ENCODE measurements around the gene DDN. TPM values are rescaled to one million over a fixed set of nuclear protein-coding genes. Genes with fewer than 3 reads are reported as not detected.
A peak's percentile ranks its signal among the peaks of the same experiment; 100 is the strongest.

DDN gene
- total RNA-seq, 4 donors from 2014 or later = not detected

- 80 to 83% methylated on average over 1 of the region's 2 CpGs for WGBS, 2 donors (ENCODE audit: low coverage in 1 of 2)
- no peak overlapping the region for H3K4me3 ChIP-seq
- ATAC-seq = no peak
- H3K27me3 ChIP-seq = peaks cover 98% of the 10 kb centered on the region
- H3K36me3 ChIP-seq = peaks cover 0 to 53% of the 10 kb centered on the region in 2 donors
- no peak for TF ChIP-seq POLR2AphosphoS5 (IDR thresholded peaks at IDR 0.05)
- no peak for TF ChIP-seq POLR2A (IDR thresholded peaks at IDR 0.05)
- TF ChIP-seq, protein P1, sequence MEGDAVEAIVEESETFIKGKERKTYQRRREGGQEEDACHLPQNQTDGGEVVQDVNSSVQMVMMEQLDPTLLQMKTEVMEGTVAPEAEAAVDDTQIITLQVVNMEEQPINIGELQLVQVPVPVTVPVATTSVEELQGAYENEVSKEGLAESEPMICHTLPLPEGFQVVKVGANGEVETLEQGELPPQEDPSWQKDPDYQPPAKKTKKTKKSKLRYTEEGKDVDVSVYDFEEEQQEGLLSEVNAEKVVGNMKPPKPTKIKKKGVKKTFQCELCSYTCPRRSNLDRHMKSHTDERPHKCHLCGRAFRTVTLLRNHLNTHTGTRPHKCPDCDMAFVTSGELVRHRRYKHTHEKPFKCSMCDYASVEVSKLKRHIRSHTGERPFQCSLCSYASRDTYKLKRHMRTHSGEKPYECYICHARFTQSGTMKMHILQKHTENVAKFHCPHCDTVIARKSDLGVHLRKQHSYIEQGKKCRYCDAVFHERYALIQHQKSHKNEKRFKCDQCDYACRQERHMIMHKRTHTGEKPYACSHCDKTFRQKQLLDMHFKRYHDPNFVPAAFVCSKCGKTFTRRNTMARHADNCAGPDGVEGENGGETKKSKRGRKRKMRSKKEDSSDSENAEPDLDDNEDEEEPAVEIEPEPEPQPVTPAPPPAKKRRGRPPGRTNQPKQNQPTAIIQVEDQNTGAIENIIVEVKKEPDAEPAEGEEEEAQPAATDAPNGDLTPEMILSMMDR (IDR thresholded peaks at IDR 0.05) = no peak
- TF ChIP-seq EP300 (IDR thresholded peaks at IDR 0.05) = no peak
- no peaks in the 10 kb centered on the region for H3K9me3 ChIP-seq
- H3K27ac ChIP-seq = no peak overlapping the region
- peaks cover 5 to 41% (median 33%) of the 10 kb centered on the region in 3 donors for H3K4me1 ChIP-seq
Measured at GRCh38 chr12:49000346-49000745, 1.2 kb upstream of the DDN start.

GRCh38 chr12:48998497-48999353 lies 450 bp downstream of the DDN start:
- ATAC-seq = no peak
- H3K27me3 ChIP-seq = peaks cover 98% of the 10 kb centered on the region
- H3K4me1 ChIP-seq = peaks cover 5 to 51% (median 38%) of the 10 kb centered on the region in 3 donors
- H3K9me3 ChIP-seq = no peaks in the 10 kb centered on the region
- no peak for TF ChIP-seq EP300 (IDR thresholded peaks at IDR 0.05)
- WGBS, 2 donors (ENCODE audit: low coverage in 1 of 2) = 0 to 1% methylated on average over 1 to 21 of the region's 48 CpGs
- no peak overlapping the region for H3K27ac ChIP-seq
- H3K4me3 ChIP-seq = peak overlapping the region; percentile 8 to 53
- peaks cover 0 to 37% of the 10 kb centered on the region in 2 donors for H3K36me3 ChIP-seq

GRCh38 chr12:48997719-48998496 lies 1.3 kb downstream of the DDN start:
- peaks cover 98% of the 10 kb centered on the region for H3K27me3 ChIP-seq
- ATAC-seq = no peak

GRCh38 chr12:48996794-48997718 lies 2.1 kb downstream of the DDN start:
- ATAC-seq = peak; percentile 75
- 14 to 28% methylated on average over 5 to 9 of the region's 71 CpGs for WGBS, 2 donors (ENCODE audit: low coverage in 1 of 2)
- no peak for TF ChIP-seq POLR2A (IDR thresholded peaks at IDR 0.05)
- TF ChIP-seq, protein P1 (IDR thresholded peaks at IDR 0.05) = peak in 3 of 4 experiments; percentile 56 to 81 (median 70)
- peaks cover 98% of the 10 kb centered on the region for H3K27me3 ChIP-seq
- no peaks in the 10 kb centered on the region for H3K9me3 ChIP-seq
- H3K4me1 ChIP-seq = peaks cover 5 to 51% (median 38%) of the 10 kb centered on the region in 3 donors
- H3K36me3 ChIP-seq = peaks cover 0 to 20% of the 10 kb centered on the region in 2 donors
- H3K4me3 ChIP-seq = peak overlapping the region in 1 of 2 donors; percentile 53
- H3K27ac ChIP-seq = peak overlapping the region in 1 of 4 donors; percentile 54

More at GRCh38 chr12:48997719-48998496, 1.3 kb downstream of the DDN start:
- Histone ChIP-seq H3K9me3 (no peaks in the 10 kb centered on the region), H3K4me3 (peak overlapping the region; percentile 8 to 53), H3K36me3 (peaks cover 0 to 29% of the 10 kb centered on the region in 2 donors), H3K27ac (no peak overlapping the region), H3K4me1 (peaks cover 5 to 51% (median 38%) of the 10 kb centered on the region in 3 donors)
- 0% methylated on average over 2 of the region's 57 CpGs; no CpG with 5 or more reads in 1 of the 2 donors for WGBS, 2 donors (ENCODE audit: low coverage in 1 of 2)
- no peak for TF ChIP-seq EP300 (IDR thresholded peaks at IDR 0.05)
- no peak for TF ChIP-seq POLR2A (IDR thresholded peaks at IDR 0.05)
- TF ChIP-seq, protein P1 (IDR thresholded peaks at IDR 0.05) = no peak
- no peak for TF ChIP-seq POLR2AphosphoS5 (IDR thresholded peaks at IDR 0.05)
